ENCODE results near the gene ELOVL6. TPM values are rescaled to one million over a fixed set of nuclear protein-coding genes. Genes with fewer than 3 reads are reported as not detected.
"Not testable (repeated sequence)": the region's sequence is repeated elsewhere in the genome, so short reads cannot be mapped to it uniquely, and the experiment has no call there.

ELOVL6 gene
- total RNA-seq, 4 donors from 2014 or later: 2.2 to 5.8 (median 5.0) TPM

DNA sequence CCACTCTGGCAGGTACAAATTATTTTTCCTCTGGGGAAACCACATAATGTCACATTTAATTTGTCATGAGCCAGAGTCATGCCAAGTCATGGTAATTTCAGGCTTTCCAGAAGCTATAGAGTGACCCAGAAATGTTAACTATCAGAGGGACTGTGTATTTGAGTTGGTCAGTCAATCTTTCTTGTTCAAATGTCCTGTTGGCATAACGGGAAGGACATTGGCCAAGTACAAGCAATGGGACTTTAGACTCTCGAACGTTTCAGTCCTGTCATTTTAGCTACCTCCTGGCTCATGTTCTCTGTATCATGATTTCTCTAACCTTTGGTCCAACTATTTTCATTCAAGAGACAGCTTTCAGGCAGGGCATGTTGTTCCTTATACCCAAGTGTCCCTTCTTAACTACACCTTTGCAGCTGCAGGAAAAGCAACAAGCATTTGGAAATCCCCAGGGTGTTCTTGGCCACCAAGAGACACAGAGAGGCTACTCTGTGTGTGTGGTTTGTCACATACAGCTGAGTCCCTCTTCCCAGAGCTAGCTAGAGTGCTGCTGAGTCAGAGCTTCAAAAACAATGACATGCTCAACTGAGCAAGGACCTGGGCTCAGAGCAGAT, 143.2 kb downstream of the ELOVL6 start:
- TF ChIP-seq, protein P1, sequence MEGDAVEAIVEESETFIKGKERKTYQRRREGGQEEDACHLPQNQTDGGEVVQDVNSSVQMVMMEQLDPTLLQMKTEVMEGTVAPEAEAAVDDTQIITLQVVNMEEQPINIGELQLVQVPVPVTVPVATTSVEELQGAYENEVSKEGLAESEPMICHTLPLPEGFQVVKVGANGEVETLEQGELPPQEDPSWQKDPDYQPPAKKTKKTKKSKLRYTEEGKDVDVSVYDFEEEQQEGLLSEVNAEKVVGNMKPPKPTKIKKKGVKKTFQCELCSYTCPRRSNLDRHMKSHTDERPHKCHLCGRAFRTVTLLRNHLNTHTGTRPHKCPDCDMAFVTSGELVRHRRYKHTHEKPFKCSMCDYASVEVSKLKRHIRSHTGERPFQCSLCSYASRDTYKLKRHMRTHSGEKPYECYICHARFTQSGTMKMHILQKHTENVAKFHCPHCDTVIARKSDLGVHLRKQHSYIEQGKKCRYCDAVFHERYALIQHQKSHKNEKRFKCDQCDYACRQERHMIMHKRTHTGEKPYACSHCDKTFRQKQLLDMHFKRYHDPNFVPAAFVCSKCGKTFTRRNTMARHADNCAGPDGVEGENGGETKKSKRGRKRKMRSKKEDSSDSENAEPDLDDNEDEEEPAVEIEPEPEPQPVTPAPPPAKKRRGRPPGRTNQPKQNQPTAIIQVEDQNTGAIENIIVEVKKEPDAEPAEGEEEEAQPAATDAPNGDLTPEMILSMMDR (IDR thresholded peaks at IDR 0.05): no peak
- ATAC-seq (ENCODE audit: low FRiP score) (no peak), DNase-seq (ENCODE audit: low spot score) (no peak)

DNA sequence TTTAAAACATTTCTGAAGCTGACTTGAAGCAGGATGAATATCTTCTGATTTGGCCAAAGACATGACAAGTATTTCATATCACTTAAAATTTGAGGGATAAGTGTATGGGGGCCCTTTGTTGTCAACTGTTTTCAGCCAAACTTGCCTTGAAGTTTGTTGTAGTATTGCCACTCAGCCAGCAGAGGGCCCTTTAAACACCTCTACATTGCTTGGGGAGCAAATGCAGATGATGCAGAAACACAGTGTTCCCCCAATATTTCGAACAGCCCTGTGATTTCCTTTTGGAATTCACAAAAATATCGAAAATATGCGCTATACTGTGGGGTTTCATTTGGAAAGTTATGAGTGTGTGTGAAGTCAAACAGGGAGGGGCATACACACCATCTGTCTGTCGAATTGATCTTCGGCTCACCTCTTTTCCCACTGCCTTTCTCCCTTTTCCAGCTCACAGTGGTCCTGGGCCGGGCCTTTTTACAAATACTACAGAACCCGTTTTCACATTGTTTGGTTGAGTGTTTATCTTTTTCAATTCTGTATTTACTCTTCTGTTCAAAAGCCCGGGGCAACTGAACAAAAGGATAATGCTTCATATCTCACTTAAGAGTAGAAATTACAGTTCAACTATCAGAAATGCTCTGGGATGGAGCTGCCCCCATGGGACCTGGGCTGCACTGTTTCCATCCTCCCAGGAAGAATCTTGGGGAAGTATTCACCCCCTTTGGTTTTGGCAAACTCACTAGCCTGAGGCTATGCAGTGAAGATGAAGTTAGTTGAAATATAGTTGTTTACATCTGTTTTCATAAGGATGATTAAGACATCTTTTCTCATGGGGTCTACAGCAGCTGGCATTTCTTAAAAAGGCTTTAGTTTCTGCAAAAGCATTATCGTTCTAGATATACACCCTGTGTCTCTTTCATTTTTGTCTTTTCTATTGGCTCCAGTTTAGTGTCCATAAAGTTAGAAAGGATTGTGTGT, 148.2 kb downstream of the ELOVL6 start:
- ATAC-seq (ENCODE audit: low FRiP score) (peak; percentile 62), DNase-seq (ENCODE audit: low spot score) (no peak)
- TF ChIP-seq, protein P1 (IDR thresholded peaks at IDR 0.05): no peak

- TF ChIP-seq, protein P1 (IDR thresholded peaks at IDR 0.05): no peak
- no peak for ATAC-seq (ENCODE audit: low FRiP score)
- DNase-seq (ENCODE audit: low spot score): no peak
Measured at GRCh38 chr4:110046588-110047049, 151.8 kb downstream of the ELOVL6 start.

GRCh38 chr4:110042545-110043517, 155.6 kb downstream of the ELOVL6 start:
- TF ChIP-seq, protein P1 (IDR thresholded peaks at IDR 0.05): no peak
- DNase-seq (ENCODE audit: low spot score) (no peak), ATAC-seq (ENCODE audit: low FRiP score) (no peak)

DNA sequence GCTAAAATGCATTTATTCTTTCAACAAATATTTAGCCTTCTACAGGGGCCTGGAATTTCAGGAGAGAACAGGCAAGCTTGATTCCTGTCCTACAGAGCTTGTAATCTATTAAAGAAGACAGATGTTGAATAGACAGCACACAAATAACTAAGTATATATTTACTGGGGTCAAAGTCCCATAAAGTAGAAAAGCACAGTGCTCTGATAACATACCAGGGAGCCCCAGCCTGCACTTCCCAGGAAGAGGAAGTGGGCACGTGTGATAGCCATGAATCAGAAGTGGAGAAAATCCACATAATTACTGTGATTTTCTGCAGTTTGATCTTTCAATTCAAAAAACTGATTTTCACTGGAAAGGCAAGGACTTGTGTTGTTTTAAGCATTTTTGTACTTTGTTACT, 156.7 kb downstream of the ELOVL6 start:
- ATAC-seq (ENCODE audit: low FRiP score): no peak
- TF ChIP-seq, protein P1 (IDR thresholded peaks at IDR 0.05): no peak
- no peak for DNase-seq (ENCODE audit: low spot score)

DNA sequence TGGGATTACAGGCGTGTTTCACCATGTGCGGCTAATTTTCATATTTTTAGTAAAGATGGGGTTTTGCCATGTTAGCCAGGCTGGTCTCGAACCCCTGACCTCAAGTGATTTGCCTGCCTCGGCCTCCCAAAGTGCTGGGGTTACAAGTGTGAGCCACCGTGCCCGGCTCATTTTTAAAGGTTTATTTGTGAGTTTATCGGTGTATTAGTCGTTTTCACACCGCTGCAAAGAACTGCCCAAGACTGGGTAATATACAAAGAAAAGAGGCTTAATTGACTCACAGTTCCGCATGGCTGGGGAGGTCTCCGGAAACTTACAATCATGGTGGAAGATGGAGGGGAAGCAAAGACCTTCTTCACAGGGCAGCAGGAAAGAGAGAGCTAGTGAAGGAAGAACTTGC, 159.3 kb downstream of the ELOVL6 start:
- ATAC-seq (ENCODE audit: low FRiP score); DNase-seq (ENCODE audit: low spot score): not testable (repeated sequence)

- DNase-seq (ENCODE audit: low spot score): no peak
- no peak for ATAC-seq (ENCODE audit: low FRiP score)
- TF ChIP-seq, protein P1 (IDR thresholded peaks at IDR 0.05): no peak
Measured at GRCh38 chr4:110034026-110034393, 164.4 kb downstream of the ELOVL6 start.

All from omental fat pad (tissue), 4 donors.